Measurements from ENCODE around the gene WDR64.

- TF ChIP-seq EZH2 (IDR thresholded peaks at IDR 0.05; ENCODE audit: borderline replicate concordance, low read depth, low read length, severe bottlenecking) = no peak
- no peak for TF ChIP-seq CTCF (IDR thresholded peaks at IDR 0.05; ENCODE audit: extremely low read depth in 1 of 2, insufficient read depth in 1 of 2, low read depth in 1 of 2, low read length in 2 of 2)
- TF ChIP-seq MAX (IDR thresholded peaks at IDR 0.05; ENCODE audit: insufficient read depth, insufficient read length) = no peak
- TF ChIP-seq JUN (IDR thresholded peaks at IDR 0.05; ENCODE audit: borderline replicate concordance, insufficient read depth, insufficient read length, low read depth) = no peak
- TF ChIP-seq POLR2A (IDR thresholded peaks at IDR 0.05; ENCODE audit: low read depth, low read length) = no peak
- no peak for TF ChIP-seq MYC (IDR thresholded peaks at IDR 0.05; ENCODE audit: low read depth, low read length)
These were observed 49.6 kb downstream of the WDR64 start for GRCh38 chr1:241701483-241702295.

All from endothelial cell of umbilical vein (primary cell).